T47D (cell line): ENCODE measurements around the gene F7.

Experiments
- DNase-seq, 2 experiments: peaks; one replicate each; pipeline versions ENCODE4 v3.0.0 to v3.0.0-alpha.2; 2011 to 2012; ENCODE audit warnings: low read depth in 1 of 2, low spot score in 1 of 2
- JUND ChIP-seq: IDR thresholded peaks from 2 replicates; pipeline ENCODE4 v1.6.1; 2012; ENCODE audit warnings: low read depth
- in situ Hi-C: cut with HindIII; loops from 2 replicates; pipeline ENCODE4 v1.10.0; 2016; ENCODE audit warnings: low sequenced_read_pairs, low pct_unique_long_range_greater_than_20kb

Gene F7

GRCh38 chr13:113115363-113116205, 10.0 kb downstream of the F7 start:
- TF ChIP-seq JUND: no peak
- DNase-seq: no peak

GRCh38 chr13:113116206-113116800, 10.7 kb downstream of the F7 start:
- DNase-seq: no peak
- in situ Hi-C loops: no loop called here
- TF ChIP-seq JUND: no peak

More at GRCh38 chr13:113115363-113116205, 10.0 kb downstream of the F7 start:
- in situ Hi-C loops: no loop called here

GRCh38 chr13:113116871-113117271, 11.3 kb downstream of the F7 start:
- TF ChIP-seq JUND: no peak
- no peak for DNase-seq
- in situ Hi-C loops: no loop called here

- no peak for TF ChIP-seq JUND
- in situ Hi-C loops: no loop called here
- DNase-seq: no peak
Observed at GRCh38 chr13:113117335-113117872, 11.8 kb downstream of the F7 start.

- no peak for DNase-seq
- TF ChIP-seq JUND: no peak
- in situ Hi-C loops: no loop called here
Observed at GRCh38 chr13:113117911-113118260, 12.3 kb downstream of the F7 start.

- DNase-seq: no peak
- no peak for TF ChIP-seq JUND
- in situ Hi-C loops: no loop called here
Observed at GRCh38 chr13:113118261-113119021, 12.8 kb downstream of the F7 start.

- DNase-seq: no peak
- in situ Hi-C loops: no loop called here
- no peak for TF ChIP-seq JUND
Observed at GRCh38 chr13:113119166-113119821, 13.7 kb downstream of the F7 start.

GRCh38 chr13:113119822-113120189, 14.2 kb downstream of the F7 start:
- no peak for TF ChIP-seq JUND
- no peak for DNase-seq
- in situ Hi-C loops: no loop called here

GRCh38 chr13:113120300-113121182, 14.9 kb downstream of the F7 start:
- DNase-seq: no peak
- no peak for TF ChIP-seq JUND
- in situ Hi-C loops: no loop called here

GRCh38 chr13:113121183-113121927, 15.8 kb downstream of the F7 start:
- DNase-seq: no peak
- TF ChIP-seq JUND: no peak
- in situ Hi-C loops: no loop called here

- in situ Hi-C loops: no loop called here
- no peak for TF ChIP-seq JUND
- DNase-seq: no peak
Observed at GRCh38 chr13:113121928-113122471, 16.4 kb downstream of the F7 start.
